ENCODE data around the gene JMY.

JMY gene

GRCh38 chr5:79236362-79236969 is 535 bp downstream of the JMY start (continued):
- TF ChIP-seq ZNF561 (tag by site-specific recombination; IDR thresholded peaks at IDR 0.05; ENCODE audit: borderline replicate concordance) = no peak
- TF ChIP-seq ZSCAN30 (tag by site-specific recombination; IDR thresholded peaks at IDR 0.05) = peak; percentile 68
- TF ChIP-seq, protein P1, sequence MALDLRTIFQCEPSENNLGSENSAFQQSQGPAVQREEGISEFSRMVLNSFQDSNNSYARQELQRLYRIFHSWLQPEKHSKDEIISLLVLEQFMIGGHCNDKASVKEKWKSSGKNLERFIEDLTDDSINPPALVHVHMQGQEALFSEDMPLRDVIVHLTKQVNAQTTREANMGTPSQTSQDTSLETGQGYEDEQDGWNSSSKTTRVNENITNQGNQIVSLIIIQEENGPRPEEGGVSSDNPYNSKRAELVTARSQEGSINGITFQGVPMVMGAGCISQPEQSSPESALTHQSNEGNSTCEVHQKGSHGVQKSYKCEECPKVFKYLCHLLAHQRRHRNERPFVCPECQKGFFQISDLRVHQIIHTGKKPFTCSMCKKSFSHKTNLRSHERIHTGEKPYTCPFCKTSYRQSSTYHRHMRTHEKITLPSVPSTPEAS (tag by site-specific recombination; IDR thresholded peaks at IDR 0.05) = no peak
- TF ChIP-seq, protein P2, sequence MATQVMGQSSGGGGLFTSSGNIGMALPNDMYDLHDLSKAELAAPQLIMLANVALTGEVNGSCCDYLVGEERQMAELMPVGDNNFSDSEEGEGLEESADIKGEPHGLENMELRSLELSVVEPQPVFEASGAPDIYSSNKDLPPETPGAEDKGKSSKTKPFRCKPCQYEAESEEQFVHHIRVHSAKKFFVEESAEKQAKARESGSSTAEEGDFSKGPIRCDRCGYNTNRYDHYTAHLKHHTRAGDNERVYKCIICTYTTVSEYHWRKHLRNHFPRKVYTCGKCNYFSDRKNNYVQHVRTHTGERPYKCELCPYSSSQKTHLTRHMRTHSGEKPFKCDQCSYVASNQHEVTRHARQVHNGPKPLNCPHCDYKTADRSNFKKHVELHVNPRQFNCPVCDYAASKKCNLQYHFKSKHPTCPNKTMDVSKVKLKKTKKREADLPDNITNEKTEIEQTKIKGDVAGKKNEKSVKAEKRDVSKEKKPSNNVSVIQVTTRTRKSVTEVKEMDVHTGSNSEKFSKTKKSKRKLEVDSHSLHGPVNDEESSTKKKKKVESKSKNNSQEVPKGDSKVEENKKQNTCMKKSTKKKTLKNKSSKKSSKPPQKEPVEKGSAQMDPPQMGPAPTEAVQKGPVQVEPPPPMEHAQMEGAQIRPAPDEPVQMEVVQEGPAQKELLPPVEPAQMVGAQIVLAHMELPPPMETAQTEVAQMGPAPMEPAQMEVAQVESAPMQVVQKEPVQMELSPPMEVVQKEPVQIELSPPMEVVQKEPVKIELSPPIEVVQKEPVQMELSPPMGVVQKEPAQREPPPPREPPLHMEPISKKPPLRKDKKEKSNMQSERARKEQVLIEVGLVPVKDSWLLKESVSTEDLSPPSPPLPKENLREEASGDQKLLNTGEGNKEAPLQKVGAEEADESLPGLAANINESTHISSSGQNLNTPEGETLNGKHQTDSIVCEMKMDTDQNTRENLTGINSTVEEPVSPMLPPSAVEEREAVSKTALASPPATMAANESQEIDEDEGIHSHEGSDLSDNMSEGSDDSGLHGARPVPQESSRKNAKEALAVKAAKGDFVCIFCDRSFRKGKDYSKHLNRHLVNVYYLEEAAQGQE (tag by site-specific recombination; IDR thresholded peaks at IDR 0.05) = no peak
- no peak for TF ChIP-seq ZNF121 (tag by site-specific recombination; IDR thresholded peaks at IDR 0.05)
- TF ChIP-seq, protein P3, sequence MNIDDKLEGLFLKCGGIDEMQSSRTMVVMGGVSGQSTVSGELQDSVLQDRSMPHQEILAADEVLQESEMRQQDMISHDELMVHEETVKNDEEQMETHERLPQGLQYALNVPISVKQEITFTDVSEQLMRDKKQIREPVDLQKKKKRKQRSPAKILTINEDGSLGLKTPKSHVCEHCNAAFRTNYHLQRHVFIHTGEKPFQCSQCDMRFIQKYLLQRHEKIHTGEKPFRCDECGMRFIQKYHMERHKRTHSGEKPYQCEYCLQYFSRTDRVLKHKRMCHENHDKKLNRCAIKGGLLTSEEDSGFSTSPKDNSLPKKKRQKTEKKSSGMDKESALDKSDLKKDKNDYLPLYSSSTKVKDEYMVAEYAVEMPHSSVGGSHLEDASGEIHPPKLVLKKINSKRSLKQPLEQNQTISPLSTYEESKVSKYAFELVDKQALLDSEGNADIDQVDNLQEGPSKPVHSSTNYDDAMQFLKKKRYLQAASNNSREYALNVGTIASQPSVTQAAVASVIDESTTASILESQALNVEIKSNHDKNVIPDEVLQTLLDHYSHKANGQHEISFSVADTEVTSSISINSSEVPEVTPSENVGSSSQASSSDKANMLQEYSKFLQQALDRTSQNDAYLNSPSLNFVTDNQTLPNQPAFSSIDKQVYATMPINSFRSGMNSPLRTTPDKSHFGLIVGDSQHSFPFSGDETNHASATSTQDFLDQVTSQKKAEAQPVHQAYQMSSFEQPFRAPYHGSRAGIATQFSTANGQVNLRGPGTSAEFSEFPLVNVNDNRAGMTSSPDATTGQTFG (tag by site-specific recombination; IDR thresholded peaks at IDR 0.05; ENCODE audit: borderline replicate concordance) = no peak
- TF ChIP-seq ZNF155 (tag by site-specific recombination; IDR thresholded peaks at IDR 0.05) = no peak
- TF ChIP-seq, protein P4, sequence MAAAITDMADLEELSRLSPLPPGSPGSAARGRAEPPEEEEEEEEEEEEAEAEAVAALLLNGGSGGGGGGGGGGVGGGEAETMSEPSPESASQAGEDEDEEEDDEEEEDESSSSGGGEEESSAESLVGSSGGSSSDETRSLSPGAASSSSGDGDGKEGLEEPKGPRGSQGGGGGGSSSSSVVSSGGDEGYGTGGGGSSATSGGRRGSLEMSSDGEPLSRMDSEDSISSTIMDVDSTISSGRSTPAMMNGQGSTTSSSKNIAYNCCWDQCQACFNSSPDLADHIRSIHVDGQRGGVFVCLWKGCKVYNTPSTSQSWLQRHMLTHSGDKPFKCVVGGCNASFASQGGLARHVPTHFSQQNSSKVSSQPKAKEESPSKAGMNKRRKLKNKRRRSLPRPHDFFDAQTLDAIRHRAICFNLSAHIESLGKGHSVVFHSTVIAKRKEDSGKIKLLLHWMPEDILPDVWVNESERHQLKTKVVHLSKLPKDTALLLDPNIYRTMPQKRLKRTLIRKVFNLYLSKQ (tag by site-specific recombination; IDR thresholded peaks at IDR 0.05; ENCODE audit: borderline replicate concordance) = no peak
- TF ChIP-seq ZNF280C (tag by site-specific recombination; IDR thresholded peaks at IDR 0.05) = no peak
- TF ChIP-seq KLF1 (tag by site-specific recombination; IDR thresholded peaks at IDR 0.05) = no peak
- TF ChIP-seq ZBTB20 (tag by site-specific recombination; IDR thresholded peaks at IDR 0.05) = 0 out of 2 replicates have a peak, but pooled peaks have one; percentile 2
- TF ChIP-seq ZBTB8A (tag by site-specific recombination; IDR thresholded peaks at IDR 0.05) = peak; percentile 65
- TF ChIP-seq OSR2 (tag by site-specific recombination; IDR thresholded peaks at IDR 0.05) = no peak
- TF ChIP-seq ZSCAN23 (tag by site-specific recombination; IDR thresholded peaks at IDR 0.05) = no peak
- no peak for TF ChIP-seq ZNF184 (tag by site-specific recombination; IDR thresholded peaks at IDR 0.05)
- TF ChIP-seq ZBTB6 (tag by site-specific recombination; IDR thresholded peaks at IDR 0.05) = 0 out of 2 replicates have a peak, but pooled peaks have one; percentile 20
- TF ChIP-seq ELK4 (IDR thresholded peaks at IDR 0.05; ENCODE audit: borderline replicate concordance, low read depth, low read length) = no peak
- no peak for TF ChIP-seq ZNF670 (tag by site-specific recombination; IDR thresholded peaks at IDR 0.05; ENCODE audit: low read depth)
- TF ChIP-seq GLIS1 (tag by site-specific recombination; IDR thresholded peaks at IDR 0.05) = no peak
- no peak for TF ChIP-seq EGR2 (tag by site-specific recombination; IDR thresholded peaks at IDR 0.05; ENCODE audit: low read depth)
- TF ChIP-seq ZBTB17 (tag by site-specific recombination; IDR thresholded peaks at IDR 0.05) = no peak
- TF ChIP-seq ZNF23 (tag by site-specific recombination; IDR thresholded peaks at IDR 0.05; ENCODE audit: borderline replicate concordance) = no peak
